Effector CD8-positive, alpha-beta T cell (primary cell): Measurements from ENCODE around the gene PPP1R12A.
"Not testable (repeated sequence)": the region's sequence is repeated elsewhere in the genome, so short reads cannot be mapped to it uniquely, and the experiment has no call there.

Experiments
- DNase-seq: peaks from one replicate; lab custom pipeline; 2025; lab: John Stamatoyannopoulos, UW

Gene PPP1R12A

DNA sequence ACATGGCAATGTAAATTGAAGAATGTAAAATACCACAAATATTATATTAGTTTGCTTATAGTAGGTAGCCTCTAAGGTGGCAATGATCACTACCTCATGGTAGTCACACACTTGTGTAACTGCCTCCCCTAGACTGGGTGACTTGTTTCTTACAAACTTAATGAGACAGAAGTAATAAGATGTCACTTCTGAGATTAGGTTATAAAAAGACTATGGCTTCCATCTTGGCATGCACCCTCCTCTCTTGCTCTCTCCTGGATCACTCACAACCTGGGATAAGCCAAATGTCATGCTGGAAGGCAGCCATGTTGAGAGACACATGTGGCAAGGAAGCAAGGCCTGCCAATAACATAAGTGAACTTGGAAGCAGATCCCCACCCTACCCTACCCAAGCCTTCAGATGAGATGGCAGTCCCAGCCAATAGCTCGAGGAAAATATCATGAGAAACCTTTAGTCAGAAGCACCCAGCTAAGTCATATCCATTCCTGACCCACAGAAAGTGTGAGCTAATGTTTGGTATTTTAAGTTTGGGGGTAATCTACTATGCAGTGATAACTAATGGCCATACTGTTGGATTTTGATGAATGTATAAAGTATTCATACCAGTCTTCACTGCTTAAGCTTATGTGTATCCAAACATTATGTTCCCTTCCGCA lies 43.3 kb downstream of the PPP1R12A start:
- DNase-seq, result no peak

DNA sequence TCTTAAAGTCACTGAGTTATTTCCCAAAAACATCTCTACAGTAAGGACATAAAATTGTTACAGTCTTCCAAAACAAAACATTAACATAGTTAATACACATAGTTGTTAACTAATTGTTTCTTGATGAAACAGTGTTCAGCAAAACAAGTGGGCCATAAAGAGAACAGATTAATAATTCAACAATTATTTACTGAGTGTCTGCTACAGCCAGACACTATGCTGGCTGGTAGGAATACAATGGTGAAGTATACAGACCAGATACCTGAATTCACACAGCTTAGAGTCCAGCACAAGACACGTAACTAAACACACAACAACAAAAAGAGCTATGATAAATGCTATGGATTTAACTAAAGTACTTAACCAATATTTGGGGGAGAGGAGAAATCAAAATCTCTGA lies 47.0 kb downstream of the PPP1R12A start:
- DNase-seq, result no peak

DNA sequence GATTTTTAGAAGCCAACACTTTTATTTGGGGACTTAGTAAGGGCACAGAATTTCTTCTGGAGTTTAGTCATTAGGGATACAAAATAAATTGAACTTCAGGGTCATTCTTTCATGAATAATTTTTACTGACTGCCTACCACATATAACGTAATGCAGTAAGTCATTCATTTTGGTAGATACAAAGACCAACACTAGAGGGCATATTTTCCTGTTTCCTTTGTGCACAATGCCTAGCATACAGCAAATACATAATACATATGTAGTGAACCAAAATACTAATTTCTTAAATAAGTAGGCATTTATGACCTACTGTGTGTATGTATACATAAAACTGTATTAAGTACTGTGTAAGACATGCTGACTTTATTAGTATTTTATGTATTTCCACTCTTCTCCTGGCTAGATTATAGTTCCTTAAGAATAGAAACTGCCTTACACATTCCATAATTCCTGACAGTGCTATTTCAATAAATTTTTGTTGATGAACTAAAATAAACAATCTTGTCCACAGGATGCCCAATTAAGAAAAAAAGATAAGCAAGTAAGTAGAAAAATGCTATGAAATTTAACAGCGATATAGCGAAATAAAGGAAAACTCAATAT lies 47.9 kb downstream of the PPP1R12A start:
- DNase-seq, result no peak

DNA sequence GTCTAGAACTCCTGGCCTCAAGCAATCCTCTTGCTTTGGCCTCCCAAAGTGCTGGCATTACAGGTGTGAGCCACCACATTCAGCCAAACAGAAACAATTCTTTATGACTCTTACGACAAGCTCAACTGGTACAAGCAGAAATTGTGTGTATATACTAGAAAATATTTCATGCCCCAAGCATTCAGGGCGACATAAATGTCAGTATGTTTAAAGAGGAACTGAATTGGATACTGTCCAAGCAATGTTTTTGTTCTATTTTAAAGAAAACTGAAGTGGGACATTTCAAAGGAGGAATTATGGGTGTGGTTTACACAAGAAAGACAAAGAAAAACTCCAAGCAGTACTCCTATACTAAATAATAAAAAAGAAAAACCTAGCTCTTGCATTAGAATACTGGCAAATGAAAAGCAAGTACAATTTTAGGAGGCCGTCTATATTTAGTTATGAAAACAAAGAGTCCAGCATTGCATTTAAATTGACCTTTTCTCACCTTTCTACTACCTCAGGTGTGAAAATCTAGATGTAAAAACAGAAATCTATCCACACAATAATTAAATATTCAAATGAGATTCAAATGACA lies 48.9 kb downstream of the PPP1R12A start:
- no peak for DNase-seq

DNA sequence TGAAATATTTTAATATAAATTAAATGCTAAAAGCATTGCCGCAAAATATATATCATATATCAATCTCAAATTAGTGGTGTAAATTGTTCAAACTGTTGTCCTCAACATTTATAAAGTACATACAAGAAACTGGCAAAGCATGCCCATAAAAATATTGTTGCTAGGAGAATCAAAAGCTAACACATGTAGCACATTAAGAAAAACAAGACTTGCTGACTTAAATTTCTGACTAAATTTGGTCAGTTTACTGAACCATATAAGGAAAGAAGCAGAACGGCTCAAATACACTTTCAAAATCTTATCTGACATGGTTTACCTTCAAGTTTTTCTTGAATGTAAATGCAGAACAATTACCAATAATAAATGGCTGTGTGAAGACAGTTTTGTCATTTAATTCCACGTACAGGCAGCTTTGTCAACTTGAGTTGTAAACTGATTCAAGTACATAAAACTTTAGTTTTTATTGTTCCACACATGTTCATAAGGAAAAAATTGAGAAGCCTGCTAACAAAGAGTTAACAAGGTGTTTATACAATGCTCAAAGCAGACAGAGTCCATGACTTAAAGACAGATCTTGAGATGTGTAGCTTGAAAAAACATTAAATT lies 50.4 kb downstream of the PPP1R12A start:
- DNase-seq, result no peak

DNA sequence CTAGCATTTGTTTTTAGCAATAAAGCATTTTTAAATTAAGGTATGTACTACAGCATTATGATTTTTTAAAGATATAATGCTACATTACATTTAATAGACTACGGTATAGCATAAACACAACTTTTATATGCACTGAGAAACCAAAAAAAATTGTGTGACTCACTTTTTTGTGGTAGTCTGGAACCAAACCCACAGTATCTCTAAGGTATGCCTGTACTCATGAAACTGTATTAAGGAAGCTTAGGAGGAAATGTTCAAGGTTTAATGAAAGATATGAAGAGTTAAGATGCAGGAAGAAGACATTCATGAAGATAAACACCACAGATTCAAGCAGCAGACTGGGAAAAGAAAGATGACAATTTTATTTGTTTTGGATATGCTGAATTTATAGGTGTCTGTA lies 51.7 kb downstream of the PPP1R12A start:
- DNase-seq, result no peak

DNA sequence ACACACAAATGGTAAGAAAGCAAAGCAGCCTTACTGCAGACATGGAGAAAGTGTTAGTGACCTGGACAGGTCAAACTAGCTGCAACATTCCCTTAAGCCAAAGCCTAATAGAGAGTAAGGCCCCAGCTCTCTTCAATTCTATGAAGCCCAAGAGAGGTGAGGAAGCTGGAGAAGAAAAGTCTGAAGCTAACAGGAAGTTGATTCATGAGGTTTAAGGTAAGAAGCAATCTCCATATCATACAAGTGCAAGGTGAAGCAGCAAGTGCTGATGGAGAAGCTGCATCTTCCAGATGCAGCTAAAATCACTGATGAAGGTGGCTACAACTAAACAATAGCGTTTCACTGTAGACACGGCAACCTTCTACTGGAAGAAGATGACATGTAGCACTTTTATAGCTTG lies 53.5 kb downstream of the PPP1R12A start:
- no peak for DNase-seq

DNA sequence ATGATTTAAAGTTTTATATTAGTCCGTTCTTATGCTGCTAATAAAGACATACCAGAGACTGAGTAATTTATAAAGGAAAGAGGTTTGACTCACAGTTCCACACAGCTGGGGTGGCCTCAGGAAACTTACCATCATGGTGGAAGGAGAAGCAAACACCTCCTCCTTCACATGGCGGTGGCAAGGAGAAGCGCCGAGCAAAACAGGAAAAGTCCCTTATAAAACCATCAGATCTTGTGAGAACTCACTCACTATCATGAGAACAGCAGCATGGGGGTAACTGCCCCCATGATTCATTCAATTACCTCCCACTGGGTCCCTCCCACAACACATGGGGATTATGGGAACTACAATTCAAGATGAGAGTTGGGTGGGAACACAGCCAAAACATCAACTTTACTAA lies 56.4 kb downstream of the PPP1R12A start:
- not testable (repeated sequence) for DNase-seq

DNA sequence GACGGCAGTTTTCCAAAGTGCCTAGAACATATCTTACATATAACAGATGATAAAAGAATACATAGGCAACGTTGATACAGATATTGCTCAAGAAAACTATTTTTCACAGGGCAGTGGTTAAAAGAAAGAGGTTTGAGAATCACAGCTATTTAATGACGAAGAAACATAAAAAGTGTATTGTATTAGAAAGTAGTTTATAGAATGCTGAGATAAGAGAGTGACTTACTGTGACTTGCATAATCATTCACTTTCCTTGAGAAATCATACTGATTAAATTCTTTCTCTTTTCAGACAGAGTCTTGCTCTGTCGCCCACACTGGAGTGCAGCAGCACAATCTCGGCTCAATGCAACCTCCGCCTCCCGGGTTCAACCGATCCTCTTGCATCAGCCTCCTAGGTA lies 57.7 kb downstream of the PPP1R12A start:
- DNase-seq, result no peak

DNA sequence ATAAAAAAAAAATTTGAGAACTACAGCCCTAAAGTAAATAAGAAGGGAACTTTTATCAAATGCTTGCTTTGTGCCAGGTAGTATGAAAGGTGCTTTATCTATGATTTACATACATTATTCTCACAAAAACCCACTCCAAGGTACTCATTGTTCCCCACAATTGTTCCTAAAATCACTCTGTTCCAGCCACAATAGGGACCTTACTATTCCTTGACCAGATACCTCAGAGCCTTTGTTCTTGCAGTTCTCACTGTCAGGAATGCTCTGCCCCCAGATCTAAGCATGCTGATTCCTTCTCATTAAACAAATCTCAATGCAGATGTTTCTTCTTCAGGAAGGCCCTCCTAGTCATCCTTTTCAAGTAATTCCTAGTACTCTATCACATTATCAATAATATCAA lies 60.2 kb downstream of the PPP1R12A start:
- no peak for DNase-seq

DNA sequence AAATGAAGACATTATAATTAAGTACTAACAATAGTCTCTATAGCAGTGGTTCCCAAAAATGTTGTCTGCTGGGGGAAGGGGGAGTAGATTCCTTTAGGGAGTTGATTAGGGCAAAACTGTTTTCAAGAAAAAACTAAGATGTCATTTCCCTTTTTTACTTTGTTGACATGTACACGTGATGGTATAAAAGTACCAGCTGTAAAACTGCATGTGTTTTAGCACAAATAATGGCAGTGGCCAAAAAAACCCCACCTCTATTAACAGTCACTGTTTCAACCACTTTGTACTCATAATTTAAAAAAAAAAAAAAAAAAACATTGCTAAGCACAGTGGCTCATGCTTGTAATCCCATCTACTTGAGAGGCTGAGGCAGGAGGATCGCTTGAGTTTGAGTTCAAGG lies 61.7 kb downstream of the PPP1R12A start:
- no peak for DNase-seq

DNA sequence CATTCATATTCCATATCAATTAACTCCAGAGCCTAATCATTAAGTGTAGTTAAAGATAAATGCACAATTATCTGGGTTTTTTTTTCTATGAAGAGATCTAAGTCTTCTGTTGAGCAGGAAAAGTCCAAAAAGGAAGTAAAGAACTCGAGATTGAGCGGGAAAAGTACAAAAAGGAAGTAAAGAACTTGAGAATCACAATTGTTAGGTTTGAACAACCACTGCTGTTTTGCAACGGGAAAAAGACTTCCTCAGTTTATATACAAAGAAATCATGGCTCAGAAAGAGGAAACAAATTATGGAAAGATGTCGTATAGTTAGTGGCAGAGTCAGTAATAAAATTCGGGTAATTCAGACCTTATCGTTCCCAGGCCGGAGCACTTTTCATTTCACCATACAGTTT lies 63.3 kb downstream of the PPP1R12A start:
- no peak for DNase-seq

DNA sequence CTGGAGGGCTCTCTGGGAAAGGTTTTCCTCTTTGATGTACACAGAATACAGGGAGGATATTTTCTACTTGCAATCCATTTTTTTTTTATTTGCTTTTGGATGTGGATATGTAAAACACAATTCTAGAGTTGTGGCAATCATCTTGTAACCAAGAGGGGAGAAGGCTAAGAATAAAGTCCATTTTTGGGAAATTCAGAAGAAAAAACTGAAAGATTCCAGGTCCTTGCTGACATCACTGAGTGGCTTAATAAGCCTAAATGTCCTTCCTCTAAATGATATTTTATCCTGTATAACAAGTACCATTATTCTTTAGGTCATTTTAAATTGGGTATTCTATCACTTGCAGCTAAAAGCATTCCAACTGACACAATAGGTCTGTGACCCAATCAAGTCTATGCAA lies 64.0 kb downstream of the PPP1R12A start:
- no peak for DNase-seq

DNA sequence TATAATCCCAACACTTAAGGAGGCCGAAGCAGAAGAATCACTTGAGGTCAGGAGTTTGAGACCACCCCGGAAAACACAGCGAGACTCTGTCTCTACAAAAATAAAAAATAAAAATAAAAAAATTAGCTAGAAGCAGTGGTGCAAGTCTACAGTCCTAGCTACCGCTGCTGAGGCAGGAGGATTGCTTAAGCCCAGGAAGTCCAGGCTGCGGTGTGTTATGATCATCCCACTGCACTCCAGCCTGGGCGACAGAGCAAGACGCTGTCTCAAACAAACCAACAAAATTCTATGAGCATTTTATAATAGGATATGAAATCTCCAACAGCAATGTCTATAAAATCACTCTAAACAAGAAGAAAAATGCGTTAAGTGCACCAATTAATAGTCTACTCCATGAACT lies 75.3 kb downstream of the PPP1R12A start:
- DNase-seq, result no peak

DNA sequence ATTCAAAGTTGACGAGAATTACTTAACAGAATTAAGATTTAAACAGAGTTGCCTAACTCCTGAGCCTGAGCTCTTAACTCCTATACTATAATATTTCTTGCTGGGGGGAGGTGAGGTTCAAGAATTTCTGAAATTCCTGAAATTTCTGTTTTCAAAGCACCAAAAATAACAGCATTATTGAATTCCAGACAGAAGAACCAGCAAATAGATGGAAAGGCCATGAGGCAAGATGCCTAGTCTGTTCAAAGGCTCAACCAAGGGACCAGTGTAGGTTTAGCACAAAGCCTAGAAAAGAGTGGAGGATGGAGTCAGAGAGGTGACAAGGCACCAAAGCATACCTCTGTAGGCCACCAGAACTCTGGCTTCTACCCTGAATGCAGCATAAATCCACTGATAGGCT lies 76.4 kb downstream of the PPP1R12A start:
- DNase-seq, result no peak

DNA sequence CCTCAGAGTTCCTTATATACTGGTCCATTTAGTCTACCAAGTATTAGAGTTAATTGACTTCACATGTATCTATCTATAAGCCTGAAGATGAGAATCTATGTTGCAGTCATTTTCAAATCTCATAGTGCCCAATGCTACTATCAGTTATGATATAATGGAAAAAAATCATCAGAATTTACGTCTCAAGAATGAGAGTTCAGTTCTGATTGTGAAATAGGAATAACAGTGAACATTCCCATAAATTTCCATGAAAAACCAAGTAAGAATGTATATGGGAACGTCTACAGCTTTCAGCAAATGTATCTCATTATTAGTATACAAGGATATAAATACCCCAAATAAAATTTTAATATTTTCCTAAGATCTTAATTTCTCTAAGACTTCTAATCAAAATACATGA lies 77.2 kb downstream of the PPP1R12A start:
- DNase-seq, result no peak

DNA sequence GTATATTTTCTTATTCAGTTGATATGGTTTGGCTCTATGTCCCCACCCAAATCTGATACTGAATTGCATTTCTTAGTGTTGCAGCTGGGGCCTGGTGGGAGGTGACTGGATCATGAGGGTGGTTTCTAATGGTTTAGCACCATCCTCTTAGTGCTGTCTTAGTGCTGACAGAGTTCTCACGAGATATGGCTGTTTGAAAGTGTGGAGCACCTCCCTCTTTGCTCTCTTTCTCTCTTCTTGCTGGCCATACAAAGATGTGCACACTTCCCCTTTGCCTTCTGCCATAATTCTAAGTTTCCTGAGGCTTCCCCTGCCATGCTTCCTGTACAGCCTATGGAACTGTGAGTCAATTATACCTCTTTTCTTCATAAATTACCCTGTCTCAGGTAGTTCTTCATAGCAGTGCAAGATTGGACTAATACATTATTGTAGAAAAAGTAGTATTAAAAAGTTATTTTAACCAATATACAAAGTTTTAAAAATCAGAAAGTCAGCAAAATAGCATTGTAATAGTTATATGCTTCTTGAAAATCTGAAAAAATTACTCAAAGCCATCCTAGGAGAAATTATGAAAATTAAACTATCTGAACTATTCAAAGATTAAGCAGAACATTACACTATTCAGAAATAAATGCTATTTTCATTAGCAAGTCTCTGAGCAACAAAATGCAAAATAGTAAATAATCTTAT lies 84.1 kb downstream of the PPP1R12A start:
- DNase-seq, result no peak

DNA sequence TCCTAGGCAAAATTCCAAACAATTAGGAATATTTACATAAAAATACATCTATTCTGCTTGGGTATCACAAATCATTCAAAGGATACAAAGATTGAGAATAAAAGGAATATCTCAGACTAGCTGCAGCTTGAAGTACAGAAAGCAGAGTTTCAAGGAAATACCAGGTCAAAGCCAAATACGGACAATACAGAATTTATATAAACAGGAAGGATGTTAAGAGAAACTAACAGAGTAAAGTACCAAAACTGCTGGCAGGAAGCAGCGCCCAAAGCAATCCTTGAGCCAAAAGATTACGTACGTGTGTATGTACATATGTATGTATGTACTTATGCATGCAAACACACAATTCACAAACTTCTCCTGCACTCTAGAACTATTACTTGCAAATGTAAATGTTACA lies 86.6 kb downstream of the PPP1R12A start:
- no peak for DNase-seq

DNA sequence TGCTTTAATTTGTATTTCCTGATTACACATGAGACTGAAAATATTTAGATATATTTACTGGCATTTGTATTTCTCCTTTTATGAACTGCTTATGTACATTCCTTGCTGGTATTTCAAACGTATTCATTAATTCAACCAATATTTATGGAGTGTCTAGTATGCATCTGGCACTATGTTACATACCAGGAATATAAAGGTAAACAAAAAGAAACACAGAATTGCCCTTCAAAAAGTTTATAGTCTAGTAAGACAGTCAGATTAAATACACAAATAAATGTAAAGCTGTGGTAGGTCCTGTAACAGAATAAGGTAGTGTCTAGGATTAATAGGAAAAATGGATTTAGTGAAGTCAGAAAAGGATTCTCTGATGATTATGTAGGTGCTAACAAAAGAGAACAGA lies 87.5 kb downstream of the PPP1R12A start:
- no peak for DNase-seq

DNA sequence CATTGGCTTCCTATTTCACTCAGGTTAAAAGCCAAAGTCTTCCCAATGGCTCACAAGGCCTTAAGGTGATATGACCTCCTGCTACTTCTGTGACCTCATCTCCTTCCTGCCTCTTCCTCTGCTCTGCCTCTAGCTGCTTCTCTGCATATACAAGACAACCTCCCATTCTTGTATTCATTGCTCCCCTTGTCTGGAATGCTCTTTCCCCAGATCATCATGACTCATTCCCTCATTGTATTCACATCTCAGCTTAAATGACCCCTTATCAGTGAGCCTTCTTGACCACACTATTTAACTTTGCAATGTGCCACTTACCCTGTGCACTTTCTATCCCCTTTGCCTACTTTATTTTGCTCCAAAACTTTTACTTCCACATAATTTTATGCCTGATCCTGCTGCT lies 90.2 kb downstream of the PPP1R12A start:
- no peak for DNase-seq

DNA sequence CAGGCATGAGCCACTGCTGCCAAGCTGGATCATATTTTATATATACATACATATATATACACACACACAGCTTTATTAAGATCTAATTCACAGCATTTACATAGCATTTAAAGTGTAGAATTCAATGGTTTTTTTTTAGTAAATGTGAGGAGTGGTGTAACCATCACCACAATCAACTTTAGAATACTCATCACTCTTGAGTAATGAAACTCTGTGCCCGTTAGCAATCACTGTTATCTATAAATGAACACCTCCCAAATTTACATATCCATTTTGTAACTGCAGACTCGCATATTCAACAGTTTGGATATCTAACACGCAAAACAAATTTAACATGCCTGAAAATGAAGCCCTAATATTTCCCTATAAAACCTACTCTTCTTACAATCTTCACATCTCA lies 90.9 kb downstream of the PPP1R12A start:
- no peak for DNase-seq

DNA sequence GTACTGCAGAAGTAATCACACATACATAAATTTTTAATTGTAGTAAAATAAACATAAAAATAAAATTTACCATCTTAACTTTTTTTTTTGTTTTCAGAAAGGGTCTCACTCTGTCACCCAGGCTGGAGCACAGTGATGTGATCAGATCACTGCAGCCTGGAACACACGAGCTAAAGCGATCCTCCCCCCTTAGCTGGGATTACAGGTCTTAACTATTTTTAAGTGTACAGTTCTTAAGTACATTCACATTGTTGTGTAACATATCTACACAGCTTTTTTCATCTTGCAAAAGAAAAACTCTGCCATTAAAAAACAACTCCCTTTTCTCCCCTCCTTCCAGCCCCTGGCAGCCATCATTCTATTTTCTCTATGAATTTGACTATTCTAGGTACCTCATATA lies 92.3 kb downstream of the PPP1R12A start:
- DNase-seq, result no peak

DNA sequence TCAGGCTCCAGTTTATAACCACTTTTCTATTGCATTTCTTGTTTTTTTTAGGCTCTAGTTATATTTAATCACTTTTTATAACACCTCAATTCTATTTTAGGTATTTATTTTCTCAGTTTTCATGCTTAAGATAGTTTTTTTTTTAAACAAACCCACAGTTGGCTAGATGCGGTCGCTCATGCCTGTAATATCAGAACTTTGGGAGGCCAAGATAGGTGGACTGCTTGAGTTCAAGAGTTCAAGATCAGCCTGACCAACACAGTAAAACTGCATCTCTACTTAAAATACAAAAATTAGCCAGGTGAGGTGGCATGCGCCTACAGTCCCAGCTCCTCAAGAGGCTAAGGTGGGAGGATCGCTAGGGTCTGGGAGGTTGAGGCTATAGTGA lies 93.0 kb downstream of the PPP1R12A start:
- DNase-seq, result no peak
